AG04450 (cell line): ENCODE data around the gene RMI2. TPM values are rescaled to one million over a fixed set of nuclear protein-coding genes. Genes with fewer than 3 reads are reported as not detected.

Source experiments
- CTCF ChIA-PET: fragments of 300-600, 350-600 bp; formaldehyde crosslinking; extraction: SDS; loops from one replicate; lab custom pipeline; 2022; ENCODE audit warnings: antibody characterized with exemption, inconsistent platforms; lab: Charles Lee
- POLR2A ChIA-PET: fragments of 350-600 bp; formaldehyde crosslinking; extraction: SDS; loops from one replicate; lab custom pipeline; 2021; ENCODE audit warnings: antibody characterized with exemption, inconsistent platforms; lab: Yijun Ruan, JAX
- DNase-seq: peaks from one replicate; pipeline ENCODE4 v3.0.0-alpha.2; 2011; ENCODE audit warnings: low read depth, low spot score
- H3K27ac ChIP-seq: one replicate; pipeline ENCODE4 v1.5.1; 2012; ENCODE audit warnings: low read depth, low read length, control low read depth
- H3K27me3 ChIP-seq: one replicate; pipeline ENCODE4 v1.6.0; 2012; ENCODE audit warnings: low read length; ENCODE audit not compliant: control insufficient read depth, insufficient read depth
- H3K4me3 ChIP-seq: 2 replicates; pipeline ENCODE4 v1.5.1; 2011; ENCODE audit warnings: mild to moderate bottlenecking, low read depth, low read length, control low read depth
- H3K9me3 ChIP-seq: 2 replicates; pipeline ENCODE4 v1.5.1; 2012; ENCODE audit warnings: low read length; ENCODE audit not compliant: control insufficient read depth, insufficient read depth
- CTCF ChIP-seq: IDR thresholded peaks from 2 replicates; pipeline ENCODE4 v1.5.1; 2011; ENCODE audit warnings: low read depth, low read length, control low read depth, inconsistent platforms
- polyA minus RNA-seq: library from RNA; depleted of rRNA, polyadenylated mRNA; stranded (reverse); fragments of >200 nt; gene quantifications from 2 replicates; pipeline ENCODE4 v1.2.3, GENCODE V29; 2011; rRNA and poly(A)+ RNA removed
- polyA plus RNA-seq: library from polyadenylated mRNA; depleted of rRNA; stranded (reverse); fragments of >200 nt; gene quantifications from 2 replicates; pipeline ENCODE4 v1.2.3, GENCODE V29; 2011; rRNA removed

RMI2 gene
- 3.8 and 4.7 TPM in 2 replicates for polyA plus RNA-seq
- 3.0 and 4.4 TPM in 2 replicates for polyA minus RNA-seq

- no peaks in the 10 kb centered on the region for H3K27me3 ChIP-seq
- no peak for TF ChIP-seq CTCF
- ChIA-PET CTCF (interaction anchor here (0.6 kb wide), 2 partner anchors 44 to 372 kb away, joined by 3 to 6 read pairs; no protein-coding TSS in a partner anchor), POLR2A (no interaction called here)
- DNase-seq: peak; percentile 86
- peak within 1 kb of the TSS; percentile 70 for H3K4me3 ChIP-seq
- no peaks in the 10 kb centered on the region for H3K9me3 ChIP-seq
- no peak within 1 kb of the TSS for H3K27ac ChIP-seq
These were observed at the start of gene RMI2 for GRCh38 chr16:11345040-11345862. TSS of gene RMI2 (plus strand) at chr16:11345459. CDS start at chr16:11345472, 13 bp downstream.

- POLR2A ChIA-PET: no interaction called here
- TF ChIP-seq CTCF: no peak
- no peaks in the 10 kb centered on the region for H3K9me3 ChIP-seq
- no peak for DNase-seq
- H3K27ac ChIP-seq: no peak overlapping the region
- no peak overlapping the region for H3K4me3 ChIP-seq
- H3K27me3 ChIP-seq: peaks cover 3% of the 10 kb centered on the region
- CTCF ChIA-PET: no interaction called here
These were observed 49.6 kb upstream of the RMI2 start for GRCh38 chr16:11295672-11296071.

- TF ChIP-seq CTCF: no peak
- Histone ChIP-seq H3K9me3 (no peaks in the 10 kb centered on the region), H3K27me3 (peaks cover 2% of the 10 kb centered on the region), H3K27ac (no peak overlapping the region), H3K4me3 (no peak overlapping the region)
- no peak for DNase-seq
- ChIA-PET CTCF (interaction anchor here (0.7 to 1.4 kb wide), 3 partner anchors 39 to 332 kb away, joined by 3 to 6 read pairs (median 3); no protein-coding TSS in a partner anchor), POLR2A (no interaction called here)
These were observed 48.9 kb upstream of the RMI2 start for GRCh38 chr16:11296351-11296705.

GRCh38 chr16:11296706-11297491 lies 48.4 kb upstream of the RMI2 start:
- H3K4me3 ChIP-seq: no peak overlapping the region
- CTCF ChIA-PET: interaction anchor here (0.7 to 1.4 kb wide), 4 partner anchors 40 to 333 kb away, joined by 3 to 6 read pairs (median 4); partner anchors contain the start of gene SOCS1
- TF ChIP-seq CTCF: no peak
- H3K9me3 ChIP-seq: no peaks in the 10 kb centered on the region
- DNase-seq: no peak
- peaks cover 2% of the 10 kb centered on the region for H3K27me3 ChIP-seq
- H3K27ac ChIP-seq: no peak overlapping the region
- POLR2A ChIA-PET: interaction anchor here (0.7 to 1.1 kb wide), 3 partner anchors 11 to 41 kb away, joined by 3 to 4 read pairs (median 3); partner anchors contain the start of gene SOCS1
